ENCODE data around the gene JARID2.

The JARID2 gene

GRCh38 chr6:15218401-15218800 is 27.5 kb upstream of the JARID2 start:
- TF ChIP-seq, protein P1, sequence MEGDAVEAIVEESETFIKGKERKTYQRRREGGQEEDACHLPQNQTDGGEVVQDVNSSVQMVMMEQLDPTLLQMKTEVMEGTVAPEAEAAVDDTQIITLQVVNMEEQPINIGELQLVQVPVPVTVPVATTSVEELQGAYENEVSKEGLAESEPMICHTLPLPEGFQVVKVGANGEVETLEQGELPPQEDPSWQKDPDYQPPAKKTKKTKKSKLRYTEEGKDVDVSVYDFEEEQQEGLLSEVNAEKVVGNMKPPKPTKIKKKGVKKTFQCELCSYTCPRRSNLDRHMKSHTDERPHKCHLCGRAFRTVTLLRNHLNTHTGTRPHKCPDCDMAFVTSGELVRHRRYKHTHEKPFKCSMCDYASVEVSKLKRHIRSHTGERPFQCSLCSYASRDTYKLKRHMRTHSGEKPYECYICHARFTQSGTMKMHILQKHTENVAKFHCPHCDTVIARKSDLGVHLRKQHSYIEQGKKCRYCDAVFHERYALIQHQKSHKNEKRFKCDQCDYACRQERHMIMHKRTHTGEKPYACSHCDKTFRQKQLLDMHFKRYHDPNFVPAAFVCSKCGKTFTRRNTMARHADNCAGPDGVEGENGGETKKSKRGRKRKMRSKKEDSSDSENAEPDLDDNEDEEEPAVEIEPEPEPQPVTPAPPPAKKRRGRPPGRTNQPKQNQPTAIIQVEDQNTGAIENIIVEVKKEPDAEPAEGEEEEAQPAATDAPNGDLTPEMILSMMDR (conservative IDR thresholded peaks at IDR 0.05; ENCODE audit: low read depth) = no peak
- POLR2A ChIA-PET (ENCODE audit: low non-redundant PET) = no interaction called here
- CTCF ChIA-PET = interaction anchor here (0.6 kb wide), 1 partner anchor 24 kb away, joined by 7 read pairs; no protein-coding TSS in a partner anchor
- no peak overlapping the region for H3K27ac ChIP-seq
- DNase-seq (ENCODE audit: low spot score) = no peak

DNA sequence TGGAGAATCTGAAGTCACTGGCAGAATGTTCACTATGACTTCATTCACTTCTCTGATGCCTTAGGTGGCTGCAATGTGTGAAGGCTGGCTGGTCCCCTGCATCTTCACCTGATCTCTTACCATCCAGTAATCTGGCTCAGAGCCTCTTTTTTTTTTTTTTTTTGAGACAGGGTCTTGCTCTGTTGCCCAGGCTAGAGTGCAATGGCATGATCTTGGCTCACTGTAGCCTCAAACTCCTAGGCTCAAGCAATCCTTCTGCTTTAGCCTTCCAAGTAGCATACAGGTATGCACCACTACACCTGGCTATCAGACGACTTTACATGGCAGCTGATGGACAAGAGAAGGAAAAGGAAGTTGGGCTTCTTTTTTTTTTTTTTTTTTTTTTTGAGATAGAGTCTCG is 25.8 kb upstream of the JARID2 start:
- POLR2A ChIA-PET (ENCODE audit: low non-redundant PET) = interaction anchor here (0.6 kb wide), 1 partner anchor 340 kb away, joined by 3 read pairs; no protein-coding TSS in a partner anchor

DNA sequence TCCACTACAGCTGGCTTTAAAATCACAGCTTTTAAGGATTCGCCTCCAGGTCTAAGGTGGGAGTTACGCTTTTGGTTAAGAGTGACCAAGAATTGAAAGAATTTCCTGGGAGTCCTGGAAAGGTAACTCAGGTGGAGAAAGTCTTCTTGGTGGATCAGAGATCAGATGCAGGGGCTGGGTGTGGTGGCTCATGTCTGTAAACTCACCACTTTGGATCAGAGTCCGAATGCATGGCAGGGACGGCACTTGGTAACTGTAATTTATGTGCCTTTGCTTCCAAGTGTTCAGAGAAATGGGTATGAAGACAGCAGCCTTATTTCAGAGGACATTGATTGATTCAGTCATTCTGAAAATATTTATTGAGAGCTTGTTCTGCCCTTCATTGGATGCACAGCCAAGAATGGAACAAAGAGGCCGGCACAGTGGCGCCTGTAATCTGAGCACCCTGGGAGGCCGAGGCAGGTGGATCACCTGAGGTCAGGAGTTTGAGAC is 18.0 kb upstream of the JARID2 start:
- no peak for DNase-seq (ENCODE audit: low spot score)
- ChIA-PET POLR2A (ENCODE audit: low non-redundant PET) (no interaction called here), CTCF (no interaction called here)
- no peak overlapping the region for H3K27ac ChIP-seq
- TF ChIP-seq, protein P1 (conservative IDR thresholded peaks at IDR 0.05; ENCODE audit: low read depth) = no peak

More for the DNA sequence above, 25.8 kb upstream of the JARID2 start:
- TF ChIP-seq, protein P1 (conservative IDR thresholded peaks at IDR 0.05; ENCODE audit: low read depth) = no peak
- no peak overlapping the region for H3K27ac ChIP-seq
- DNase-seq (ENCODE audit: low spot score) = no peak
- CTCF ChIA-PET = interaction anchor here (0.6 kb wide), 1 partner anchor 14 kb away, joined by 5 read pairs; no protein-coding TSS in a partner anchor

DNA sequence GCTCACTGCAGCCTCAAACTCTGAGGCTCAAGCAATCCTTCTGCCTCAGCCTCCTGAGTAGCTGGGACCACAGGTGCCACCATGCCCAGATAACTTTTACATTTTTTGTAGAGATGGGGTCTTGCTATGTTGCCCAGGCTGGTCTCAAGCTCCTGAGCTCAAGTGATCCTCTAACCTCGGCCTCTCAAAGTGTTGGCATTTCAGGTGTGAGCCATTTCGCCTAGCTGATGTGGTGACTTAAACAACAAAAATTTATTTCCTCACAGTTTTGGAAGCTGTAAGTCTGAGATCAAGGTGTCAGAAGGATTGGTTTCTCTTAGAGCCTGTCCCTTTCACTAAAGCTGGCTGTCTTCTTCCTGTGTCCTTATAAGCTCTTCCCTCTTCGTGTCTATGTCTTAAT is 15.0 kb upstream of the JARID2 start:
- TF ChIP-seq, protein P1 (conservative IDR thresholded peaks at IDR 0.05; ENCODE audit: low read depth) = no peak
- ChIA-PET POLR2A (ENCODE audit: low non-redundant PET) (no interaction called here), CTCF (interaction anchor here (0.6 kb wide), 4 partner anchors 10 to 1363 kb away, joined by 3 to 5 read pairs (median 4); no protein-coding TSS in a partner anchor)
- no peak overlapping the region for H3K27ac ChIP-seq
- no peak for DNase-seq (ENCODE audit: low spot score)

- TF ChIP-seq, protein P1 (conservative IDR thresholded peaks at IDR 0.05; ENCODE audit: low read depth) = no peak
- DNase-seq (ENCODE audit: low spot score) = no peak
- ChIA-PET POLR2A (ENCODE audit: low non-redundant PET) (no interaction called here), CTCF (no interaction called here)
- no peak overlapping the region for H3K27ac ChIP-seq
These were observed 12.9 kb upstream of the JARID2 start for GRCh38 chr6:15232836-15233510.

DNA sequence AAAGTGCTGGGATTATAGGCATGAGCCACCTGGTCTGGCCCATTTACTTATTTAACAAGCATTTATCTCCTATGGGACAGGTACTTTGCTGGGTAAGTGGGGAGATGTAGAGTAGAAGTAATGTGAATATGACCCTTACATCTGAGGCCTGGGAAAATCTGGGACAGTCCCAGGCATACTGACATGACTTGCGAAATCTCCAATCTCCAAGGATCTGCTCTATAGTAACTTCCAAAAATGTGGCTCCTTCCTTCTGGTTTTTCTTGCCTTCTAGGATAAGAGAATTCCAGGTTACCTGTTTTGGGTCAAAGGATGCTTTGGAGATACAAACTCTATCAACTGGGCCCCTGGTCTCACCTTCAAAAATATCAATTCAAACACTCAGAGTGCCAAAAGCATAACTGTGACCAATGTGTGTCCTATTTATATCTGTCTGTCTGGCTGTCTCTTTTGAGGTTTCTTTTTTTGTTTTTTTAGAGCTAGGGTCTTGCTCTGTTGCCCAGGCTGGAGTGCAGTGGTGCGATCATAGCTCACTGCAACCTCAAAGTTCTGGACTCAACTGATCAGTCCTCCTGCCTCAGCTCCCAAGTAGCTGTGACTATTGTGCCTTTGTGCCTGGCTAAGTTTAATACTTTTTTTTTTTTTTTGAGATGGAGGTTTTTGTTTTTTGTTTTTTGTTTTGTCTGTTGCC is 11.7 kb upstream of the JARID2 start:
- ChIA-PET POLR2A (ENCODE audit: low non-redundant PET) (no interaction called here), CTCF (interaction anchor here (0.6 kb wide), 2 partner anchors 81 to 276 kb away, joined by 3 to 5 read pairs; no protein-coding TSS in a partner anchor)

More for the DNA sequence above, 11.7 kb upstream of the JARID2 start:
- TF ChIP-seq, protein P1 (conservative IDR thresholded peaks at IDR 0.05; ENCODE audit: low read depth) = no peak
- no peak overlapping the region for H3K27ac ChIP-seq
- DNase-seq (ENCODE audit: low spot score) = no peak

All from RWPE1 (cell line).